Esophagus (tissue), 2 donors: Measurements from ENCODE around the gene FBRSL1. TPM values are rescaled to one million over a fixed set of nuclear protein-coding genes. Genes with fewer than 3 reads are reported as not detected.

Source experiments
- H3K27ac ChIP-seq, 2 donors: one replicate each; pipeline ENCODE4 v1.5.1; 2013; ENCODE audit warnings: low read depth in 2 of 2, mild to moderate bottlenecking in 2 of 2, inconsistent platforms in 1 of 2, low read length in 1 of 2, moderate library complexity in 1 of 2
- H3K27me3 ChIP-seq, 2 donors: one replicate each; pipeline ENCODE4 v1.6.1; 2013; ENCODE audit warnings: low read length in 2 of 2, control low read depth in 1 of 2, mild to moderate bottlenecking in 1 of 2; ENCODE audit not compliant: insufficient read depth in 2 of 2, control insufficient read depth in 1 of 2
- H3K36me3 ChIP-seq, 2 donors: one replicate each; pipeline ENCODE4 v1.6.1; 2013; ENCODE audit warnings: low read length in 1 of 2; ENCODE audit not compliant: control insufficient read depth in 2 of 2, insufficient read depth in 2 of 2
- H3K4me1 ChIP-seq, 2 donors: one replicate each; pipeline ENCODE4 v1.6.1; 2013; ENCODE audit warnings: low read length in 1 of 2; ENCODE audit not compliant: control insufficient read depth in 2 of 2, insufficient read depth in 2 of 2
- H3K4me3 ChIP-seq, 2 donors: one replicate each; pipeline ENCODE4 v1.5.1; 2013; ENCODE audit warnings: low read length in 2 of 2, mild to moderate bottlenecking in 2 of 2, low read depth in 1 of 2, moderate library complexity in 1 of 2
- H3K9me3 ChIP-seq, 2 donors: one replicate each; pipeline ENCODE4 v1.6.1; 2013; ENCODE audit warnings: mild to moderate bottlenecking in 2 of 2, low read depth in 1 of 2, low read length in 1 of 2, moderate library complexity in 1 of 2; ENCODE audit not compliant: control insufficient read depth in 2 of 2, insufficient read depth in 1 of 2
- WGBS, 2 donors: extraction: QIAGEN DNeasy Blood & Tissue Kit; methylation state at CpG; one replicate each; pipeline ENCODE4 v1.1.7; 2013; 5-methylcytosine and 5-hydroxymethylcytosine counted together
- polyA plus RNA-seq, 2 donors: library from polyadenylated mRNA; stranded (reverse); fragments of 200-250 nt; gene quantifications; one replicate each; pipeline ENCODE4 v1.2.3, GENCODE V29; 2013
- donor health status: healthy with polysubstance abuse.
- donor health status: Bipolar disorder and iron deficiency.

The FBRSL1 gene
- polyA plus RNA-seq, 2 donors, result 15.6 to 17.9 TPM

- Histone ChIP-seq H3K9me3 (peaks cover 0 to 8% of the 10 kb centered on the region in 2 donors), H3K36me3 (no peaks in the 10 kb centered on the region), H3K4me1 (peaks cover 0 to 3% of the 10 kb centered on the region in 2 donors), H3K27ac (no peak overlapping the region), H3K4me3 (no peak overlapping the region), H3K27me3 (no peaks in the 10 kb centered on the region)
- 59 to 76% methylated on average over 26 to 28 of the region's 28 CpGs for WGBS, 2 donors
Observed at GRCh38 chr12:132453361-132454192, 36.4 kb upstream of the FBRSL1 start.

- H3K36me3 ChIP-seq, result no peaks in the 10 kb centered on the region
- no peak overlapping the region for H3K27ac ChIP-seq
- H3K27me3 ChIP-seq, result no peaks in the 10 kb centered on the region
- no peak overlapping the region for H3K4me3 ChIP-seq
- WGBS, 2 donors, result 68 to 69% methylated on average over 12 to 13 of the region's 13 CpGs
- peaks cover 1 to 3% of the 10 kb centered on the region in 2 donors for H3K4me1 ChIP-seq
- H3K9me3 ChIP-seq, result peaks cover 0 to 9% of the 10 kb centered on the region in 2 donors
Observed at GRCh38 chr12:132454193-132454932, 35.6 kb upstream of the FBRSL1 start.

DNA sequence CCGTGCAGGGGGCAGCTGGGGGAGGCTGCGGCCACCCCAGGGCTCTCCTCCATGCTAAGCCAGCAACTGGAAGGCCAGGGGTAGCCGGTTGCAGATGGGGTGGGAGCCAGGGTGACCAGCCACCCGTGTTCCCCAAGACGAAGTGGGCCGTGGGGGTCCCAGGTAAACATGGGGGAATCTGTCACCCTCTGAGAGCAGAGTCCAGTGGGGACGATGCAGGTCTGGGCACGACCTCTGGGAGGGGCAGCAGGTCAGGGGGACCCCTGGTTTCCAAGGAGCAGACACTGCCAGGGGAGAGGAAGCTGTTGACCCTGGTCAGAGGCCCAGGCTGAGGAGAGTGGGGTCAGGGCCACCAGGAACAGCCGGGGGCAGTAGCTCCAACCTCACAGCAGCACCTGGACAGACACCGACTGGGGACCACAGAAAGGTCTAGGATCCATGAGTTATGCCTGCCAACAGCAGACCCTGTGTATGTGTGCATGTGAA, 35.0 kb upstream of the FBRSL1 start:
- Histone ChIP-seq H3K27me3 (no peaks in the 10 kb centered on the region), H3K4me3 (no peak overlapping the region), H3K36me3 (no peaks in the 10 kb centered on the region), H3K27ac (no peak overlapping the region), H3K9me3 (peaks cover 0 to 12% of the 10 kb centered on the region in 2 donors), H3K4me1 (peaks cover 2 to 3% of the 10 kb centered on the region in 2 donors)
- 62 to 66% methylated on average over 8 to 10 of the region's 10 CpGs for WGBS, 2 donors

GRCh38 chr12:132455565-132455964, 34.4 kb upstream of the FBRSL1 start:
- H3K27ac ChIP-seq, result no peak overlapping the region
- WGBS, 2 donors, result 91 to 95% methylated on average over 15 of the region's 15 CpGs
- no peaks in the 10 kb centered on the region for H3K36me3 ChIP-seq
- H3K9me3 ChIP-seq, result peaks cover 0 to 13% of the 10 kb centered on the region in 2 donors
- H3K4me3 ChIP-seq, result no peak overlapping the region
- H3K27me3 ChIP-seq, result no peaks in the 10 kb centered on the region
- H3K4me1 ChIP-seq, result peaks cover 2 to 3% of the 10 kb centered on the region in 2 donors

GRCh38 chr12:132456186-132456943, 33.6 kb upstream of the FBRSL1 start:
- H3K4me3 ChIP-seq, result no peak overlapping the region
- H3K4me1 ChIP-seq, result peaks cover 2 to 3% of the 10 kb centered on the region in 2 donors
- no peak overlapping the region for H3K27ac ChIP-seq
- no peaks in the 10 kb centered on the region for H3K36me3 ChIP-seq
- peaks cover 0 to 15% of the 10 kb centered on the region in 2 donors for H3K9me3 ChIP-seq
- 80 to 83% methylated on average over 28 of the region's 28 CpGs for WGBS, 2 donors
- H3K27me3 ChIP-seq, result no peaks in the 10 kb centered on the region

DNA sequence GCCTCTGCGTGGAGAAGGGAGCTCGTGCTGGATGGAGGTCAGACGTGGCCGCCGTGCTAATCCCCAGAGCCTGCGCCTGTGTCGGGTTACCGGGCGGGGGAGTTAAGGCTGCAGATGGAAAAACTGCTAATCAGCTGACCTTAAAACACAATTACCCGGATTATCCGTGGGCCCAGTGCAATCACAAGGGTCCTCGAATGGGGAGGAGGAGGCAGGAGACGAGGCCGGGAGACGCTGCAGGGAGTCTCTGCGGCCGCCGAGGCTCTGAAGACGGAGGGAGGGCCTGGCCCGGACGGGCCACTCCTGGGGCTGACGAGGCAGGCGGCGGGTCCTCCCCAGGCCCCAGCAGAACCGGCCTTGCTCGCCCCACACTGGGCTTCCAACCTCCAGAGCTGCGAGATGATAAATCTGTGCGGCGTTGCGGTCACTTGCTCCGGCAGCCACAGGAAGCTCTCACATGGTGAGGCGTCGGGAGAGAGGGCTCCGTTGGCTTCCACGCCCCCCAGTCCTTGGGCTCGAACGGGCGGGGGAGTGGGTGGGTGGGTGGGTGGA, 32.9 kb upstream of the FBRSL1 start:
- Histone ChIP-seq H3K27me3 (no peaks in the 10 kb centered on the region), H3K4me3 (no peak overlapping the region), H3K27ac (no peak overlapping the region), H3K9me3 (peaks cover 0 to 15% of the 10 kb centered on the region in 2 donors), H3K36me3 (no peaks in the 10 kb centered on the region), H3K4me1 (peaks cover 2 to 3% of the 10 kb centered on the region in 2 donors)
- WGBS, 2 donors, result 67 to 72% methylated on average over 38 of the region's 38 CpGs

DNA sequence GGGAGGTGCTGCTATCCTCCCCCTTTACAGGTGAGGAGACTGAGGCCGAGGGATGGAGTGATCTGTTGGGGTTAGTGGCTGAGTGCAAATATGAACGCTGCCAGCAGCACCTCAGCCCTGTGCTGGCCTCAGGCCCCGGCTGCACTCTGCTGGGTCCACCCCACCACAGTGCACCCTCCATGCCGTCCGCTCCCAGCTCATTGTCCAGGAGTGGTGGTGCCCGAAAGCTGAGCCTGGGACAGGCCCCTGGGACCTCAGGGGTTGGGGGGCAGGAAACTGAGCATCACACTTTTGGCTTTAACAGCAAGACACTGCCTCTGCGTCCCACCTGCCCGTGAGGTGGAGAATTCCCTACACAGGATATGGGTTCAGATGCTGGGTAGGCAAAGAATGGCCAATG, 31.5 kb upstream of the FBRSL1 start:
- Histone ChIP-seq H3K4me1 (peaks cover 2 to 3% of the 10 kb centered on the region in 2 donors), H3K27me3 (no peaks in the 10 kb centered on the region), H3K9me3 (peaks cover 0 to 15% of the 10 kb centered on the region in 2 donors), H3K36me3 (no peaks in the 10 kb centered on the region), H3K4me3 (no peak overlapping the region), H3K27ac (no peak overlapping the region)
- 89 to 90% methylated on average over 8 of the region's 8 CpGs for WGBS, 2 donors

DNA sequence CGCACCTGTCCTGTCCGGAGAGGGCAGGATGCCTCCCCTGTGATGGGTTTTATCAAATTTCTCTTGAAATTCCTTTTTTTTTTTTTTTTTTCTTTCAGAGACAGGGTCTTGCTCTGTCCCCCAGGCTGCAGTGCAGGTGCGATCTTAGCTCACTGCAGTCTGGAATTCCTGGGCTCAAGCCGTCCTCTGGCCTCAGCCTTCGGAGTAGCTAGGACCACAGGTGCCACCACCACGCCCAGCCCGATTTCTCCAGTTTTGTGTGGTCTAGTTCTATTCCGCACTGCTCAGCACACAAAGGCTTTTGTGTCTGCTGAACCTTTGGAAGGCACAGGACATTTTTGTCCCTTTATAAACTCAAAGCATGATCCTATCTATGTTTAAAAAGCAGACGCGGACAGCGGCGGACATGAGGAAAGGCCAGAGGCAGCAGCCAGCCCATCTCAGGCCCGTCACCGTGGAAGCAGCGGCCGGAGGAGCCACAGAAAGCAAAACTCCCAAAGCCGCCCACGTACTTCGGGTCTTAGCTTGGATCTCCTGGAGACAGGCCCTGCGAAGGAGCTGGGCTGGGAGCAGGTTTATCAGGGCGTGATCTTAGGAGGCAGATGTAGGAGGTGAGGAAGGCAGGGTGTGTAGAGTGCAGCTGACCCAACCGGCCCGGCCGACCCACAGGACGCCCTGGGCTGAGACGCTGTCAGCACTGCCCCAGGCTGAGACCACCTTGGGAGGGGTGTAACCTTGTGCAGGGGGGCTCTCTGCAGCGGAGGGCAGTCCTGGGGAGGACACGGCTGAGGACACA, 30.9 kb upstream of the FBRSL1 start:
- 67 to 74% methylated on average over 28 of the region's 28 CpGs for WGBS, 2 donors
- H3K27ac ChIP-seq, result no peak overlapping the region
- no peaks in the 10 kb centered on the region for H3K27me3 ChIP-seq
- H3K36me3 ChIP-seq, result no peaks in the 10 kb centered on the region
- peaks cover 0 to 15% of the 10 kb centered on the region in 2 donors for H3K9me3 ChIP-seq
- peaks cover 2 to 3% of the 10 kb centered on the region in 2 donors for H3K4me1 ChIP-seq
- H3K4me3 ChIP-seq, result no peak overlapping the region
